IPS-20b (cell line): ENCODE results near the gene EVX2.

ENCODE experiments used
- H3K27ac ChIP-seq: one replicate; pipeline ENCODE4 v1.5.1; 2013; ENCODE audit warnings: low read length
- H3K27me3 ChIP-seq: 2 replicates; pipeline ENCODE4 v1.6.1; 2013; ENCODE audit warnings: mild to moderate bottlenecking, low read length, inconsistent platforms; ENCODE audit not compliant: insufficient read depth
- H3K36me3 ChIP-seq: 2 replicates; pipeline ENCODE4 v1.6.1; 2013; ENCODE audit warnings: low read depth, mild to moderate bottlenecking, inconsistent platforms, low read length, moderate library complexity; ENCODE audit not compliant: insufficient read depth
- H3K4me1 ChIP-seq: 2 replicates; pipeline ENCODE4 v1.6.1; 2013; ENCODE audit warnings: mild to moderate bottlenecking, control low read depth, inconsistent platforms, low read length, moderate library complexity; ENCODE audit not compliant: insufficient read depth
- H3K4me3 ChIP-seq: 2 replicates; pipeline ENCODE4 v1.5.1; 2013; ENCODE audit warnings: mild to moderate bottlenecking, low read length, inconsistent platforms
- H3K9ac ChIP-seq: 2 replicates; pipeline ENCODE4 v1.6.1; 2013; ENCODE audit warnings: low read depth, mild to moderate bottlenecking, inconsistent platforms, low read length, moderate library complexity
- H3K9me3 ChIP-seq: 2 replicates; pipeline ENCODE4 v1.6.1; 2013; ENCODE audit warnings: mild to moderate bottlenecking, low read depth, low read length, inconsistent platforms; ENCODE audit not compliant: insufficient read depth

EVX2 gene

DNA sequence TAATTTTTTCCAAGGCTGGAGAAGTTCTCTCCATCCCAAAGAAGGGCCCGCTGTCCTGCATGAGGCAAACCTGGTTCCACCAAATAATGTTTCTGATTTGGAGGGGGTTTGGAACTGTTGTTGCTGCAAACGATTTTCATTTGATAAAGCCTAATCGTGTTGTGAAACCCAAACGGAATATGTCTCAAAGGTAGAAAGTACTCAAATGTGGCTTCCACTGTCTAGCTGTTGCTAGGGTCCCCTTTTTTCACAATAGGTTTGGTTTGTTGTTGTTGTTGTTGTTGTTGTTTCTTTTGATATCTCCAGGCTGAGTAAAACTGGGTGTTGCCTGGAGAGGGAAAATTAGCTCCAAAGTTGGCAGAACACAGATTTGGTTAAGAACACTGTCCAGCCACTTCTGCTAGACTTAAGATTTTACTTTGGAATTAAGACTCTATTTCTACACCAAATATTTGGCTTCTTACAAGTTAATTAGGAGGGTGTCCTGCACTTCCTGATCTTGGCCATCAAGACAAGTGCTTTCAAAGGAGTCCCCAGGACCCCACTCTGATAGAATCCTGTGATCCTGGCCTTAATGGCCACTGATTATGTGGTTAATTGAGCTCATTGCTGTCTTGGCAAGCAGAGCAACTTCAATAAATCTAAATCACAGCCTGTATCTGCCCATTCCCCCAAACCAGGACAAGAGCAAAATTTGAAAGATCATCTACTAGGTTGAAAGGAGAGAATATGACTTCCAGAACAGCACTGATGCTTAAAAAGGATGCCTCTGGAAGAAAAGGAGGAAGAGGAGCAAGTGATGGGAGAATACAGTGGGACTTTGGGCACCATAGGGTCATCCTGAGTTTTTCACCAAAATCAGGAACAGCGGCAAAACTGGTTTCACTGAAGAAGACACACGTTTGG, 5.4 kb upstream of the EVX2 start:
- Histone ChIP-seq H3K4me3 (no peak overlapping the region), H3K4me1 (peaks cover 6% of the 10 kb centered on the region; the same call in 1 of the 2 replicates), H3K27ac (no peak overlapping the region), H3K27me3 (peaks cover 100% of the 10 kb centered on the region), H3K36me3 (no peaks in the 10 kb centered on the region), H3K9ac (no peak overlapping the region), H3K9me3 (peaks cover 16% of the 10 kb centered on the region)

DNA sequence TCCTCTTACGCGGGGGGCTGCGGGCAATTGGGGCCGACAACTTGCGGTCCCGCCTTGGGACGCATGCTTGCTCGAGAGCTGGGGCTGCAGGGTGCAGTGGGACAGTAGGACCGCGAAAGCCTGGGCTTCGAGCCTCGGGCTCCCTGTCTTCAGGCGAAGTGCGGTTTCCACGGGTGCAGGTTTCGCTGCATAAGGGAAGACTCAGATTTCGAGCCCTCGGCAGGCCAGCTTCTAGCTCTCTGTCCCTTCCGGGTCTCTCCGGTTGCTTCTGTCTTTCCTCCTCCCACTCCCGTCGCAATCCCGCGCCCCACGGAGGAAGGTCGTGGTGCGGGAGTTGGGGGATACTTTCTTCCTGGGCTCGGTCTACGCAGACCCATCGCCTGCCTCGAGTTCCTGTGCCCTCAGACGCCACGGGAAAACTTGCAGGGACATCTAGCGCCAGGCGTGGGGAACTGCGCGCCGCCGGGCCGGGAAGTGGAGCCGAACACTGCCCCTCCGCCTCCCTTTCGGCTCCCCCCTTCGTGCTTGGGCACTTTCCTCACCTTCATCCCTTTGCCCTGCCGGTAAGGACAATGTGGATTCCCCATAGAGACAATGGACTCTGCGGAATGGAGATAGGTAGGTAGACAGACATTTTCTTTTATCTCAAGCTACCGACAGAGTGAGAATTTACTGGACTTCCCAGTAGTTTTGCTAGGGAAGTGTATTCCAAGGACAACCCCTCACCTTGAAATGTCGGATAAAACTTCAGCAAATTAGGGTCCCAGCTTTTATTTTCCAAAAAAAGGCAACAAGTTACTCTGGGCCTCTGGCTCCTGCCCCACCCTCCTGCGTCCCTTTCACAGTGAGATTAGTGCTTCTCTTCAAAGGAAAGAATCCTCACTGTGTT, 4.5 kb upstream of the EVX2 start:
- peaks cover 14% of the 10 kb centered on the region; the same call in 1 of the 2 replicates for H3K9me3 ChIP-seq
- H3K4me1 ChIP-seq, result peaks cover 4% of the 10 kb centered on the region; the same call in 1 of the 2 replicates
- no peak overlapping the region for H3K9ac ChIP-seq
- no peak overlapping the region for H3K27ac ChIP-seq
- peak overlapping the region; percentile 36; the same call in 1 of the 2 replicates for H3K4me3 ChIP-seq
- H3K36me3 ChIP-seq, result no peaks in the 10 kb centered on the region
- peaks cover 100% of the 10 kb centered on the region for H3K27me3 ChIP-seq

DNA sequence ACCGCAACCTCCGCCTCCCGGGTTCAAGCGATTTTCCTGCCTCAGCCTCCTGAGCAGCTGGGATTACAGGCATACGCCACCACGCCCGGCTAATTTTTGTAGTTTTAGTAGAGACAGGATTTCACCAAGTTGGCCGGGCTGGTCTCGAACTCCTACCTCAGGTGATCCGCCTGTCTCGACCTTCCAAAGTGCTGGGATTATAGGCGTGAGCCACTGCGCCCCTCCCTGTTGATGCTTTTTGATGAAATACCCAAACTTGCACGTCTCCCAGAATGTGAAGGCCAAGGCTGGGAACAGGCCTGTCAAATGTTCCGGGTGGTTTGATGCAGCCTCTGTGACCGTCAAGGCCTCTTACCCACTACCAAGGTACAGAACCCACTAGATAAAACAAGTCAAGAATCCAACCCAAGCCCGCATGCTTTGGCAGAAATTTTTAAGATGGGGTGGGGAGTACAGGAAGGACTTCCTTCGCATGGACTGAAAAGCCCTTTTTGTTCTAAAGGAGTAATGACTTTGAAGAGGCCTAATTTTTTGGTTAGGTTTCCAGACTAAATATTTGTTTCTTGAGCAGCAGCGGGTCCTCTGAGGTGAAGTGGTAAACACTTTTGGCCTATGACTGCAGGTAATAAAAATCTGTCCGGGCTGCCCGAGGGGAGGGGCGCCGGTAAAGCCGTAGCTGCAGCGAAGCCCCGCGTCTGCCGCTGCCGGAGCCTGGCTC, 3.7 kb upstream of the EVX2 start:
- Histone ChIP-seq H3K4me3 (no peak overlapping the region), H3K9ac (no peak overlapping the region), H3K27me3 (peaks cover 100% of the 10 kb centered on the region), H3K36me3 (no peaks in the 10 kb centered on the region), H3K27ac (no peak overlapping the region), H3K9me3 (peaks cover 13% of the 10 kb centered on the region; the same call in 1 of the 2 replicates), H3K4me1 (peaks cover 4% of the 10 kb centered on the region; the same call in 1 of the 2 replicates)

DNA sequence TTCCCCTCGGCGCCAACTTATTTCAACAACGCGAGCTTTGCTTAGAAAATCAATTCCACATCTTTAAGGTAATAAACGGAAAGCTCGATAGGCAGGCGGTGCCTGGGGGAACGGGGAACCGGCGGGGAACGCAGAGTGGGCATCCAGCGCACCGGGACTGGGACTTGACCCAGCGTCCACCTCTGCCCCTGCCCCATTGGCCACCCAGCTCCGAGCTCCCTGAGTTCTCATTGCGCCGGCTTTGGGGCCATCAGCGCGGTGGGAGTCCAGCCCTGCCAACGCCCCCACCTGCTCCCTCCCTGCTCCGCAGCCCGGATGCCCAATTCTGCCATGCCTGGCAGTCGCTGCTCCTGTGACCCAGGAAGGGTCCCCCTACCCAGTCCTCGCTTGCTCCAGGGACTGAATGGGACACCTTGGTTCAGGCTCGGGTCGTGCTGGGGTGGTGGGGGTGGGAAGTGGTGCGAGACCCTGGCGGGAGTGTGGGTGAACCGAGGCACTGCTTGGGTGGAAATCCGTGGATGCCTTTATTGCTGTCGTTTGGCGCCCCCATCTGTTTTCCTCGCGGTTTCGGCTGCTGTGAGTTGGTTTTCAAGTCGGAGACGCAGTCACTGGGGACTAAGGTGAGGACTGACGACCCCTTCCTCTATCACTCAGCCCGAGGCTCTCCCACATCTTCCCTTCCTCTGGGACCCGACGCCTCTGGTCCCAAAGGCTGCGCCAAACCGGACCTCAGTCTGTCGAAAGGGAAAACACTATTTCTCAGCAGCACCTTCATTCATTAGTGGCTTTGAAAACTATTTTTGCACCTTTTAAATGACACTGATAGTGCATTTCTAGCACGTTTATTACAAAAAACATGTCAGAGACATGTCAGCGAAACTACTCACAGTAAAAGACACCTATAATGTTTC, 2.4 kb upstream of the EVX2 start:
- H3K27me3 ChIP-seq, result peaks cover 100% of the 10 kb centered on the region
- no peaks in the 10 kb centered on the region for H3K36me3 ChIP-seq
- no peak overlapping the region for H3K27ac ChIP-seq
- H3K9ac ChIP-seq, result no peak overlapping the region
- H3K4me1 ChIP-seq, result peaks cover 4% of the 10 kb centered on the region; the same call in 1 of the 2 replicates
- no peak overlapping the region for H3K4me3 ChIP-seq
- peaks cover 9% of the 10 kb centered on the region; the same call in 1 of the 2 replicates for H3K9me3 ChIP-seq

DNA sequence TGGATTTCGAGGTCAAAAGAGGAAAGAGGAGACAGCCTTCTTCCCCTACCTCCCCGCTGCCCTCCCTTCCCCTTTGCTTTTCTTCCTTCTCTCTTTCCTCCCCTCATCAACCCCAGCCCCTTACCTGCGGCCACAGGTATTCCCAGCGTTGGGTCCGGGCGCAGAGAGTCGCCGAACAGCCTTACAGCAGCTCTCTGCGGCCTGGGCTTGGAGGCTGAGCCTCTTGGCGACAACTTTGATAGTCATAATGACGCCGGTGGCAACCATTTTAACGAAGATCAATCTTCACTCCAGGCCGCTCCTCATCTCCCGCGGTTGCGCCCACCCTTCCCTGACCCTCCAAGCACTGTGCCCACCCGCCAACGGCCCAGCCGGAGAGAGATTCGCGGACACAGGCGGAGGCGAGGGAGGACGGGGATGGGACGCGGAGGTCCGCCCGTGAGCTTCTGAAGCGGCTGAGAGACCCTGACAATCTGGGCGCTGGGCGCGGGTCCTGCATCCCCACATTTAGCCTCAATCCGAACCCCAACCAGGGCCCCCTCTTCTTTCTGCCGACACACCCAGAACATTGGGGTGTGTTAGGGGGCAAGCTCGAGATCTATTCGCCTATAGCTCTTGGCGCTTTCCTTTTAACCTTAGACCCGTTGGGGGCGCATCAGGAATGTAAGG, 1.5 kb upstream of the EVX2 start:
- Histone ChIP-seq H3K36me3 (no peaks in the 10 kb centered on the region), H3K9ac (no peak overlapping the region), H3K27ac (no peak overlapping the region), H3K9me3 (peaks cover 10% of the 10 kb centered on the region; the same call in 1 of the 2 replicates), H3K4me3 (no peak overlapping the region), H3K27me3 (peaks cover 100% of the 10 kb centered on the region), H3K4me1 (peaks cover 4% of the 10 kb centered on the region; the same call in 1 of the 2 replicates)

DNA sequence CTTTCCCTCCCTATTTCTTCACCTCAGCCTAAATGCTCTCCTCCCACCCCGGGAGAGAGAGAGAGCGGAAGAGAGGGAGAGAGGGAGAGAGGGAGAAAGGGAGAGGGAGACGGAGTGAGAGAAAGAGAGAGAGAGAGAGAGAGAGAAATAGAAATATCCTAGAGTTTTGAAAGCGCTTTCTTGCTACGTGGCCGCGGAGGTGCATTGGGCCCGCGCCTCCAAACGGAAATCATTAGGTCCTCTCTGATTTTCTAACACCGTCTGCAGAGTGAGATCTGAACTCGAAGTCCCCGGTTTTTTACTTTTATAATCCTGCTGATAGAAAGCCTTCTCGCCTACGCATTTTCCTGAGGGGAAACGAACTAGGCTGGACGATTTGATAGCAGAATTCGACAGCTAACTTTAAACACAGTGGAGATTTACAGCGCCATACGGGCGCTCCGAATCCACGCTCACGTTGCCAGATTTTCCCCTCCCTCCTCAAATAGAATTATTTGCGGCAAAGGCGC, 903 bp upstream of the EVX2 start:
- H3K9me3 ChIP-seq, result peaks cover 10% of the 10 kb centered on the region; the same call in 1 of the 2 replicates
- H3K36me3 ChIP-seq, result no peaks in the 10 kb centered on the region

DNA sequence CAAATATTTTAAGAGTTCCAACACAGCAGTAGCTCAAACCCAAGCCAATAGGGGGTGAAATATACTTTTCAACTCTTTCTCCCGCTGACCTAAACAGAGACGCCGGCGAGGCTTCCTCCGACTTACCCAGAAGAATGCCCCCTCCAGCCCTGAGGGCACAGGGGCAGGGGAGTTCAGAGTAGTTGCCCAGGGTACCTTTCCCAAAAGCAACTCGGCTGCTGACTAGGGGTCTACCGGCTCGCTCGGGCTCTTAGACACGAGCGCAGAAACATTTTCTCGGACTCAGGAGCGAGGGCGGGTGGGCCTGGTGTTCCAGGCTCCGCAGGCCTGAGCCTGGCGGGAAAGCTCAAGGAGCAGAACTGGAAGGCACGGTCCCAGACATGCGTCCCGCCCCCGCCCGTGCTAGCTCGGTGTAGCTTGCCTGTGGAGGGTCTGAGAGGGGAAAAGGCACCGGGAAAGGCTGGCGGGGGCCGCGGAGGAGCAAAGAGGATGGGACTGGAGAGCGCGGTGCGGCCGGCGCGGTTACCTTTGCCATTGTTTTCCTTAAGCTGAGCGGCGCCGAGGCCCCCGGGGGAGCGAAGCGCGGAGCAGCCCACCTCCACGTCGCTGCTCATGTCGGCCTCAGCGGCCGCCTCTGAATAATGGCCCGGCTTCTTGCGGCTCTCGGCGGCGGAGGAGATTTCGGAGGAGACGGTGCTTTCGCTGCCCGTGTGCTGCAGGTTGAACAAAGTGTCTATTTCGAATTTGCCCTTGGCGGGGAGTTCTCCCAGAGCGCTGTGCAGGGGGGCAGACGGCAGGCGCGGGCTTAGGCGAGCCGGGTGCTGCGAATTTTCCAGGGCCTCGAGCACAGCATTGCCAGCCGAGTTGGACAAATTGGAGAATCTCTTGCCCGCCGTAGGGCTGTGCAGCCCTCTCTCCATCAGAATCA, 674 bp downstream of the EVX2 start:
- H3K27me3 ChIP-seq, result peaks cover 99% of the 10 kb centered on the region
- no peak overlapping the region for H3K9ac ChIP-seq
- H3K36me3 ChIP-seq, result no peaks in the 10 kb centered on the region
- H3K9me3 ChIP-seq, result peaks cover 10% of the 10 kb centered on the region; the same call in 1 of the 2 replicates
- no peaks in the 10 kb centered on the region for H3K4me1 ChIP-seq
- H3K4me3 ChIP-seq, result no peak overlapping the region
- no peak overlapping the region for H3K27ac ChIP-seq

More for the DNA sequence above, 903 bp upstream of the EVX2 start:
- no peak overlapping the region for H3K4me3 ChIP-seq
- H3K27me3 ChIP-seq, result peaks cover 99% of the 10 kb centered on the region
- H3K4me1 ChIP-seq, result peaks cover 4% of the 10 kb centered on the region; the same call in 1 of the 2 replicates
- no peak overlapping the region for H3K27ac ChIP-seq
- H3K9ac ChIP-seq, result no peak overlapping the region

DNA sequence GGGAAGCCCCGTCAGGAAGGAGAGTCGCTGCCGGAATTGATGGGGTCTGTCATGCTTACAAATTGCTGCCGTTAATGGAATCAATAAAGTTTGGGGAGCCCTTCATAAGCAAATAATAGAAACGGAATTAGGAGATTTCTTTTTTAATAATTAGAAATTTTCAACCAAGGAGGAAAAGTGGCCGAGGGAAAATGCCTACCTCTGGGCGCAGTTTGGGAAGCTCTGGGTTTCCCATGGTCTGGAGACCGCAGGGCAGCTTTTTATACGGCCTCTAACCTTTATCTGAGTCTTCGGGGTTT, 1.3 kb downstream of the EVX2 start:
- Histone ChIP-seq H3K27me3 (peaks cover 99% of the 10 kb centered on the region), H3K4me1 (no peaks in the 10 kb centered on the region), H3K4me3 (no peak overlapping the region), H3K27ac (no peak overlapping the region), H3K36me3 (no peaks in the 10 kb centered on the region), H3K9ac (no peak overlapping the region), H3K9me3 (peaks cover 10% of the 10 kb centered on the region; the same call in 1 of the 2 replicates)

DNA sequence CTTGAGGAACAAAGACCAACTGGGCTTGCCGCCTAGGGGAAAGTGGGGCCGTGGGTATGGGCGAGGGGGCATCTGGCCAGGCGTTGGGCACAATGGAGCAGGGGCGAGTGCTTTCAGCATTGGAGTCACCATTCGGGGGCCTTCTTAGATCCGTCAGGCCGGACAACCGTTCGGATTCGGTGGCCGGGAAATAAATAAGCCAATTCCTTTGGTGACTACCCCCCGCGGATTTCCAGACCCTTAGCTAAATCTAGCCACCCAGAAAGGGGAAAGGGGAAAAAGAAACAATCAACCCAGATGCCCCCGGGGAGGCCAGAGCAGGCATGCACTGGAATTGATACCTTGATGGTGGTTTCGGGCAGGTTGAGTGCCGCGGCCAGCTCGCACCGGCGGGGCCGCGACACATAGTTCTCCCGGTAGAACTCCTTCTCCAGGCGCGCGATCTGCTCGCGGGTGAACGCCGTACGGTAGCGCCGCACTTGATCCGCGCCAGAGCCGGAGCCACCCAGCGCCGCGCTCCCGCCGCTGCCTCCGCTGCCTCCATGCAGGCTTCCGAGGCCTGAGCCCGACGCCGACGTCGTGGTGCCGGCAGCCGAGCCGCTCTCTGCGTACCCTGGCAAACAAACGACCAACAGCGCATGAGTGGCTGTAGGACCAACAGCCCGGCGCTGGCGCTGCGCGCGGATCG, 1.8 kb downstream of the EVX2 start:
- no peaks in the 10 kb centered on the region for H3K36me3 ChIP-seq
- no peaks in the 10 kb centered on the region for H3K4me1 ChIP-seq
- H3K9me3 ChIP-seq, result peaks cover 10% of the 10 kb centered on the region; the same call in 1 of the 2 replicates
- H3K9ac ChIP-seq, result no peak overlapping the region
- no peak overlapping the region for H3K27ac ChIP-seq
- H3K4me3 ChIP-seq, result no peak overlapping the region
- peaks cover 99% of the 10 kb centered on the region for H3K27me3 ChIP-seq
